Kidney (tissue), 14 donors: ENCODE data around the gene ZNF750. TPM values are rescaled to one million over a fixed set of nuclear protein-coding genes. Genes with fewer than 3 reads are reported as not detected.

Experiments
- DNase-seq, 5 donors: peaks; one replicate each; pipeline ENCODE4 v3.0.0-alpha.2; 2013 to 2020
- FAIRE-seq: peaks from 2 replicates; lab custom pipeline; 2012; peaks lifted over from hg19 to GRCh38; lab: Jason Lieb, UNC
- H3K27ac ChIP-seq, 2 donors: one replicate each; pipeline ENCODE4 v1.7.0; 2013; ENCODE audit warnings: low read depth in 2 of 2, low read length in 2 of 2, inconsistent platforms in 1 of 2
- H3K27me3 ChIP-seq: one replicate; pipeline ENCODE4 v1.7.1; 2013; ENCODE audit warnings: low read length, inconsistent platforms; ENCODE audit not compliant: control insufficient read depth, insufficient read depth
- H3K36me3 ChIP-seq, 3 donors: one replicate each; pipeline versions ENCODE4 v1.7.0 to v1.7.1; 2013; ENCODE audit warnings: low read length in 3 of 3, control low read depth in 1 of 3, inconsistent platforms in 1 of 3; ENCODE audit not compliant: insufficient read depth in 3 of 3, control insufficient read depth in 2 of 3
- H3K4me1 ChIP-seq, 3 donors: one replicate each; pipeline versions ENCODE4 v1.7.0 to v1.7.1; 2013; ENCODE audit warnings: low read length in 3 of 3, inconsistent platforms in 1 of 3, low read depth in 1 of 3; ENCODE audit not compliant: control insufficient read depth in 2 of 3, insufficient read depth in 2 of 3
- H3K4me3 ChIP-seq, 3 donors: one replicate each; pipeline versions ENCODE4 v1.7.0 to v1.8.1; 2013; ENCODE audit warnings: low read length in 3 of 3, control low read depth in 1 of 3, inconsistent platforms in 1 of 3
- H3K9ac ChIP-seq, 3 donors: one replicate each; pipeline versions ENCODE4 v1.7.0 to v1.7.1; 2013; ENCODE audit warnings: low read length in 3 of 3, control low read depth in 1 of 3, inconsistent platforms in 1 of 3
- H3K9me3 ChIP-seq, 3 donors: one replicate each; pipeline versions ENCODE4 v1.7.0 to v1.7.1; 2013; ENCODE audit warnings: low read length in 3 of 3, control low read depth in 1 of 3, inconsistent platforms in 1 of 3; ENCODE audit not compliant: control insufficient read depth in 2 of 3, insufficient read depth in 1 of 3
- CTCF ChIP-seq: IDR thresholded peaks from 3 replicates; pipeline ENCODE4 v1.5.1; 2012; ENCODE audit warnings: mild to moderate bottlenecking, moderate library complexity, borderline replicate concordance; ENCODE audit not compliant: insufficient read depth; ENCODE audit errors: extremely low read depth
- intact Hi-C: fragments of 100-400 bp; cut with DNase I; formaldehyde crosslinking; loops from one replicate; pipeline ENCODE4 v1.11.1; 2022
- polyA plus RNA-seq: library from polyadenylated mRNA; stranded (reverse); fragments of 350-450 nt; fragmentation: Illumina TruSeq; extraction: RNeasy Lipid Tissue Mini Kit (QIAGEN cat#74804); gene quantifications from one replicate; pipeline ENCODE4 v1.2.3, GENCODE V29; 2014; ENCODE audit warnings: low read depth, low replicate concordance; ENCODE audit not compliant: insufficient read depth
- total RNA-seq: library from RNA; stranded (reverse); fragmentation: NEBNext Ultra II Directional; extraction: Animal tissue kit (Norgen Biotek cat#: 25700); gene quantifications from one replicate; pipeline ENCODE4 v1.2.1, GENCODE V29; 2021
- donor health status: control.
- donor health status: control.
- donor health status: control.
- donor health status: control.
- donor health status: control.
- donor health status: DM: yes; HTN: yes; CAD: no.
- donor health status: Normal renal cell carcinoma (clear cell type).

ZNF750 gene
- total and polyA plus RNA-seq, 2 donors from 2014 or later = 0.25 to 0.30 TPM

- peaks cover 5 to 28% (median 12%) of the 10 kb centered on the region in 3 donors for H3K4me1 ChIP-seq
- H3K9me3 ChIP-seq = no peaks in the 10 kb centered on the region
- no peak for TF ChIP-seq CTCF
- no peaks in the 10 kb centered on the region for H3K27me3 ChIP-seq
- intact Hi-C loops = no loop called here
- no peak overlapping the region for H3K27ac ChIP-seq
- DNase-seq (peak in 1 of 5 donors; percentile 66), FAIRE-seq (no peak)
- no peaks in the 10 kb centered on the region for H3K36me3 ChIP-seq
- H3K9ac ChIP-seq = no peak overlapping the region
- H3K4me3 ChIP-seq = no peak overlapping the region
Measured at GRCh38 chr17:82884970-82885353, 45.1 kb upstream of the ZNF750 start.

GRCh38 chr17:82884341-82884969 lies 44.6 kb upstream of the ZNF750 start:
- Histone ChIP-seq H3K27ac (no peak overlapping the region), H3K9ac (no peak overlapping the region), H3K4me3 (no peak overlapping the region), H3K27me3 (no peaks in the 10 kb centered on the region), H3K9me3 (no peaks in the 10 kb centered on the region), H3K4me1 (peaks cover 5 to 25% (median 12%) of the 10 kb centered on the region in 3 donors), H3K36me3 (no peaks in the 10 kb centered on the region)
- no peak for TF ChIP-seq CTCF
- intact Hi-C loops = no loop called here
- DNase-seq (peak in 2 of 5 donors; percentile 64 to 70), FAIRE-seq (no peak)

- Histone ChIP-seq H3K4me1 (peaks cover 5 to 21% (median 12%) of the 10 kb centered on the region in 3 donors), H3K9me3 (no peaks in the 10 kb centered on the region), H3K27me3 (no peaks in the 10 kb centered on the region), H3K27ac (no peak overlapping the region), H3K36me3 (no peaks in the 10 kb centered on the region), H3K9ac (no peak overlapping the region), H3K4me3 (no peak overlapping the region)
- TF ChIP-seq CTCF = no peak
- peak in 1 of 5 donors; percentile 71 for DNase-seq
- no peak for FAIRE-seq
- intact Hi-C loops = no loop called here
Measured at GRCh38 chr17:82883419-82884031, 43.7 kb upstream of the ZNF750 start.
